Stimulated activated CD8-positive, alpha-beta memory T cell treated with anti-CD3 and anti-CD28 coated beads, Interleukin-7, amount 100 ng/mL, for 48 hours (primary cell): ENCODE results near the gene RPH3AL.
"Not testable (repeated sequence)": the region's sequence is repeated elsewhere in the genome, so short reads cannot be mapped to it uniquely, and the experiment has no call there.

Experiments used
- DNase-seq, 2 donors: peaks; one replicate each; pipeline ENCODE4 v3.0.0-alpha.2; 2020; ENCODE audit warnings: low read depth in 1 of 2; ENCODE audit errors: extremely low read depth in 1 of 2

The RPH3AL gene

GRCh38 chr17:283911-284675 is 68.5 kb downstream of the RPH3AL start:
- no peak for DNase-seq

GRCh38 chr17:282912-283882 is 69.4 kb downstream of the RPH3AL start:
- DNase-seq, result no peak

GRCh38 chr17:282000-282911 is 70.4 kb downstream of the RPH3AL start:
- DNase-seq, result no peak

GRCh38 chr17:281365-281999 is 71.1 kb downstream of the RPH3AL start:
- no peak for DNase-seq

GRCh38 chr17:280901-281300 is 71.7 kb downstream of the RPH3AL start:
- no peak for DNase-seq

- DNase-seq, result no peak
These were observed 72.4 kb downstream of the RPH3AL start for GRCh38 chr17:280216-280615.

- DNase-seq, result no peak
These were observed 72.8 kb downstream of the RPH3AL start for GRCh38 chr17:279776-280175.

- no peak for DNase-seq
These were observed 73.3 kb downstream of the RPH3AL start for GRCh38 chr17:279331-279730.

GRCh38 chr17:278676-279059 is 73.9 kb downstream of the RPH3AL start:
- DNase-seq, result no peak

- DNase-seq, result no peak
These were observed 74.4 kb downstream of the RPH3AL start for GRCh38 chr17:278055-278675.

GRCh38 chr17:274902-275301 is 77.7 kb downstream of the RPH3AL start:
- no peak for DNase-seq

GRCh38 chr17:273981-274832 is 78.4 kb downstream of the RPH3AL start:
- DNase-seq, result no peak

- not testable (repeated sequence) for DNase-seq
These were observed 79.8 kb downstream of the RPH3AL start for GRCh38 chr17:272856-273255.

- not testable (repeated sequence) for DNase-seq
These were observed 80.5 kb downstream of the RPH3AL start for GRCh38 chr17:271928-272623.

- DNase-seq, result no peak
These were observed 82.7 kb downstream of the RPH3AL start for GRCh38 chr17:269616-270514.

GRCh38 chr17:266701-267667 is 85.6 kb downstream of the RPH3AL start:
- no peak for DNase-seq
